HG03520 (cell line): ENCODE results near the gene MAP10.
"Not testable (repeated sequence)": the region's sequence is repeated elsewhere in the genome, so short reads cannot be mapped to it uniquely, and the experiment has no call there.

Experiments used
- ATAC-seq: cut with Tn5 transposase; IDR thresholded peaks from one replicate; pipeline ENCODE4 v1.9.1; 2021; ENCODE audit warnings: mild to moderate bottlenecking, moderate library complexity; ENCODE audit not compliant: unreplicated experiment

MAP10 gene

GRCh38 chr1:232805269-232806185, at the start of gene MAP10:
MAP10 (plus strand) TSS chr1:232805416; CDS start chr1:232805450, 34 bp downstream.
- peak; percentile 87 for ATAC-seq

DNA sequence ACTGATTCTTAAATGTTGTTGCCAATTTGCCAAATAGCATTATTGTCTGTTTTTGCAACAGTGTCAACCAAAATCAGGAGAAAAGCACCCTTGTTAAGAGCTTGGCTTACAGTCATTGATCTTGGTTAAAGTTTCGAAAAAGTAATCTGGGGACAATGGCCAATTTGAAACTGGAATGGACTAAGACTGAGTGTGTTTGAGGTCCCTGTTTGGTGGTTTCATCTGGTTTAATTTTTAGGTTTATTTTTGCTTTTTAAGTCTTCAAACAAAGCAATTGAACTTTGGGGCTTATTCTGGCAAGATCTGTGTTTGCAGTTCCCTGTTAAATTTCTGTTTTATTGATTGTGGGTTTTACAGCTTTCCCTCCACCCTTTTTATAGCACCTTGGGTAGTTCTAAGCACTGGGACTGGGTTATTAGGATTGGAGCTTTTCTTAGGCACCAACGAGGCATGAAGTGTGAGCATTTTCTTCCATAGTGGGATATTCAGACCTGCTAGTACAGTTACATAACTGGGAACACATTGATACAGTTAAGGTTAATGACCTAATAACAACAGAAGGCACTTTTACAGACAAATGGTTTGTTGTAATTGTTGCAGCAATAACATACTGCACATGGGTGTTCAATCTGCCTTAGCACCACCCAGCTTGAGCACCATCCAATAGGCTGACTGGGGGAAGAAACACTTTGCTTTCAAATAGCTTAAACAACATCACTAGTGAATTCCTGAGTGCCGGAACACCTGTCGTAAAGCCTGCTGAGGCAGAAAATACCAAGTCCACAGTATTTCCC, 40.6 kb upstream of the MAP10 start:
- no peak for ATAC-seq

DNA sequence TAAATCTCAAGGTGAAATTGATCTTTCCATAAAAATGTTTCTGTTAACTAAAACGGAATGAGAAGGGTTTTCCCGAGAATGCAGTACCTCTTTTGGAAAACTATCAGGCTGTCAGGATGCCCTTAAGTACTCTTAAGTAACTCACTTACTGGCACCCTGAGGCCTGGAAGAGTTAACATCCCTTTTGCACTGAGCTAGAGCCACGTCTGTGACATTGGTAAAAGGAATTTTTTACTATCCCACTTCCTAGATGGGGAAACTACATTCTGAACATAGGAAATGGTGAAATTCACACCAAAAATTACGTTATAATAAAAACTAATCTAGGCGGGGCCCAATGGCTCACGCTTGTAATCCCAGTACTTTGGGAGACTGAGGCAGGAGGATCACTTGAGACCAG, 39.7 kb upstream of the MAP10 start:
- ATAC-seq: no peak

- no peak for ATAC-seq
Measured at GRCh38 chr1:232766241-232766890, 38.9 kb upstream of the MAP10 start.

DNA sequence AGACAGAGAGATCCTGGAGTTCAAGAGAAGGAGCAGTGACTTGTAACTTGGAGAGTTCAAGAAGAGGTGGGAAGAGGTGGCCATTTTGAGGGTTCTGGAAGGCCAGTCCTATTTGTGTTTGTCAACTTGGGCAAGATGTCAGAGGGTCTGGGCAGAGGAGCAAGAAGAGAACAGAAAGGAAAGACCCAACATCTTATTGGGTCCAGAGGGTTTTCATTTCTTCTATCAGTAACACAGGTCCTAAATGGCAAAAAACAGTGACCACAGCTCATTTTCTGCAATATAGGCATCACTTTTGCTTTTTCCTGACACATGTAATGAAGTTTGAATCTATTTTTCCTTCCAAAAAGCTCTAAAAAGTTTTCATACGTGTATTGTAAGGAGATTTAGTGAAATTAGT, 38.3 kb upstream of the MAP10 start:
- ATAC-seq: no peak

GRCh38 chr1:232767305-232768074, 37.7 kb upstream of the MAP10 start:
- ATAC-seq: no peak

DNA sequence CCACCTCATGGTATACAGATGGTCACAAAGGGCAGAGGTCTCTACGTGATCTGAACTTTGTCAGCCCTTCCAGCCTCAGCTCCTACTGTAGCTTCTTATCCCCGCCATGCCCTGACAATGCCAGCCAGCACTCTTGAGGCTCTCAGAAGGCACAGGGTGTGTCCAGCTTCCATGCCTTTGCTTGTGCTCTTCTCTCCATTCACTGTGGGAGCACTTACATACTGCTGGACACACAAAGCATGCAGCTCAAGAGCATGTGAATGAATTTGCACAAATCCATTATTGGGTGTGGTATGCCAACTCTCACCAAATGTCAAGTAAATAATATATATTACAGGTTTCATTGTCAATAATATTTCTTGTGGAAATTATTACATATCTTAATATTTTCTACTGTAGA, 36.4 kb upstream of the MAP10 start:
- no peak for ATAC-seq

DNA sequence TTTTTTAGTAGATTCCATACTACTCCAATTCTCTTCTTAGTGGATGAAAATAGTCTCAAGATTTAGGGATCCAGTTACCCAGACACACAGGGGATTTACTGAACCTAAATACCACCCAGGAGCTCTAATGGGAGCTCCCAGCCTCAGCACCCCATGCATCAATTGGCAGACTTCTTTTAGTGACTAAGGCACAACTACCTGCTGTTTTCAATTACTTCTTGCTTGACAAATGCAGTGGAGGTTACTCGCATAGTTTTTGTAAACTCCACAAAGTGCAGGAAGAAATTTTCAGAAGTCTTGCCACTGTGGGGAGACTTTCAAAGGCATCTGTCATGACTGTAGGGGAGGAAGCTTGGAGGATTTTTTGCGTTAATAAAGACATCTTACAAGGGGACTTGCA, 35.5 kb upstream of the MAP10 start:
- ATAC-seq: no peak

DNA sequence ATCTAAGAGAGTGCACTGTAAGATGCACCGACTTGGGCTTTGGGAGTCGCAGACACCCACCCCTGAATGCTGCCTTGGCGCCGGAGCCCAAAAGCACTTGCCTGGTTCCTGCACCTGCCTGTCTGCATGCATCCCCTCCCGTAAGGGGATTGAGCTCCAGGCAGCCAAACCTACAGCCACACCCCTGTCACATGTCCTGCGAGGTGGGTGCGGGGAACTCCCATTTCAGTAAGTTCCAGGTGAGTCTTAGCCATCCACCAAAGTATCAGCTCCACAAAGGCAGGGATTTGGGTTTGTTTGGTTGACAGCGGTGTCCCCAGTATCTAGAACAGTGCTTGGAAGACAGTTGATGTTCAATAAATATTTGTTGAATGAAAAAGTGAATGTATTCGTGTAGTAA, 31.5 kb upstream of the MAP10 start:
- no peak for ATAC-seq

DNA sequence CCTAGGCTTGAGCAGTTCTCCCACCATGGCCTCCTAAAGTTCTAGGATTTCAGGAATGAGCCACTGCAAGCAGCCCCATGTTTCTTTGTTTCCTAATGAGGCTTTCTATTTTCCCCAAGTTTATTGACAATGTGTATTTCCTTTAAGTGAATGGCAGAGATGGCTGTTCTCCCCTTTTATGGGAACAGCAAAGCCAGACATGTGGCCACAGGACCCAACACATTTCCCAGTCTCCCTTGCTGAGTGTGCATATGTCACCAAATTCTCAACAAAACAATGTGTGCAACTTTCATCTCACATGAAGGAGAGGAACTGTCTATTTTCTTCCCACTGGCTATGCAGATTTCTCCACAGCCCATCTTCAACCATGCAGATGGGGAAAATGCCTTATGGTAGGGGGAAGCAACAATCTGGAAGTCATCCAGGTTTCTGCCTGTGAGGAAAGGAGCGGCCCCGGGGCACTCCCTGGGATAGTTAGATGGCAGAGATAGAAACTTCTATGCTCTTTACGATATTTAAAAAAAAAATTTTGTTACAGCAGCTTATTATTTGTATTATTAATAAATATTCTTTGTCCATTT, 28.6 kb upstream of the MAP10 start:
- no peak for ATAC-seq

GRCh38 chr1:232780354-232780753, 24.9 kb upstream of the MAP10 start:
- ATAC-seq: no peak

GRCh38 chr1:232784794-232785193, 20.4 kb upstream of the MAP10 start:
- no peak for ATAC-seq

DNA sequence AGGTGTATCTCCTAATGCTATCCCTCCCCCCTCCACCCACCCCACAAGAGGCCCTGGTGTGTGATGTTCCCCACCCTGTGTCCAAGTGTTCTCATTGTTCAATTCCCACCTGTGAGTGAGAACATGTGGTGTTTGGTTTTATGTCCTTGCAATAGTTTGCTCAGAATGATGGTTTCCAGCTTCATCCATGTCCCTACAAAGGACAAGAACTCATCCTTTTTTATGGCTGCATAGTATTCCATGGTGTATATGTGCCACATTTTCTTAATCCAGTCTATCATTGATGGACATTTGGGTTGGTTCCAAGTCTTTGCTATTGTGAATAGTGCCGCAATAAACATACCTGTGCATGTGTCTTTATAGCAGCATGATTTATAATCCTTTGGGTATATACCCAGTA, 19.6 kb upstream of the MAP10 start:
- ATAC-seq: not testable (repeated sequence)

GRCh38 chr1:232786845-232787455, 18.3 kb upstream of the MAP10 start:
- ATAC-seq: no peak

DNA sequence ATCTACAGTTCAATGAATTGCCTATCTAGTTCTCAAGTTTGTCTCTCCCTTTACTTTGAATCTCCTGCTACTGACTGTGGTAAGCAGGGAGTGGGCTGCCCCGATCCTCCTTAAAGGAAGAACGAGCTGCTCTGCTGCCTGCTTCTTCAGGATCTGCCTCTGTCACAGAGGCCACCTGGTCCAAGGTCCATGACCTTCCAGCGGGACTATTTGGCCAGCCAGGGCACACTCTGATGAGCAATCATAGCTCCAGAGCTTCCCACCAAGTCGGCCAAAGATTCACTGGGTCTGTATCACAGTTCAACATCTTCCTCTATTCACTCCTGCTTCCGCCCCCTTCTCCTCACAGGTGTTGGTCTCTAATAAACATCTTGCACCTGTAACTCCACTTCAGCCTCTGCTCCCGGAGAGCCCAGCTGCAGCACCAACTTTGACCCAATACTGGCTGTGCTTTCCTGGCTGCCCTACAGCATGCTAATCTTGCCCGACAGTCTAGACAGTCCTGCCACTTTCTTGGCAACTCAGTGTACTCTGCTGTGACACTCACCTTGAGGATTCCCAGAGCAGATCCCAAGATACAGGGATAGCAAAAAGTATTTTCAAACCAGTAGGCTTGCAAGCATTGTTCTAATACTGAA, 16.9 kb upstream of the MAP10 start:
- ATAC-seq: no peak

GRCh38 chr1:232789651-232790050, 15.6 kb upstream of the MAP10 start:
- no peak for ATAC-seq

DNA sequence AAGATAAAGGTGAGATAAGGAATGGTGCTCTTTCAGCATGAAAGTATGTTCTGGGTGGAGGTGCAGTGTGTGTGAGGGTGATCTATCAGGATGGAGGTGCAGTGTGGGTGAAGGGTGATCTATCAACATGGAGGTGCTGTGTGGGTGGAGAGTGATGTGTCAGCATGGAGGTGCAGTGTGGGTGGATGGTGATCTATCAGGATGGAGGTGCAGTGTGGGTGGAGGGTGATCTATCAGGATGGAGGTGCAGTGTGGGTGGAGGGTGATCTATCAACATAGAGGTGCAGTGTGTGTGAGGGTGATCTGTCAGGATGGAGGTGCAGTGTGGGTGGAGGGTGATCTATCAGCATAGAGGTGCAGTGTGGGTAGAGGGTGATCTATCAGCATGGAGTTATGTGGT, 12.3 kb upstream of the MAP10 start:
- no peak for ATAC-seq

DNA sequence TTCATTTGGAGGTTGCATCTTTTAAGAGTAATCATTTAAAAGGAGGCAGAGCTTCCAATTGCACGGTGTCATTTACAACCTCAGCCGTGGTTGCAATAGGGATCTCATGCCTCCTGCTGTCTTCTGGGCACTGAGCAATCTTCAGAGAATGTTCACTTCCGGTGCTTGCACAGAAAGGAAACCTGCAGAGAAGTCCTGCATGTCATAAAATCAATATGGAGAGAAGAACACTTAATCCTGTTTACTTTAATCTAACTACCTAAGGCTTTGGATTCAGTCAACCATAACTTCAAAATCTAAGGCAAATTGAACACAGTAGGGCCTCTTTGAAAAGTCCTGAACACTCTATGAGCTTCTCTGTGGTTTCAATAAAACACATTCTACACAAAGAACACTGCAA, 11.3 kb upstream of the MAP10 start:
- ATAC-seq: no peak

DNA sequence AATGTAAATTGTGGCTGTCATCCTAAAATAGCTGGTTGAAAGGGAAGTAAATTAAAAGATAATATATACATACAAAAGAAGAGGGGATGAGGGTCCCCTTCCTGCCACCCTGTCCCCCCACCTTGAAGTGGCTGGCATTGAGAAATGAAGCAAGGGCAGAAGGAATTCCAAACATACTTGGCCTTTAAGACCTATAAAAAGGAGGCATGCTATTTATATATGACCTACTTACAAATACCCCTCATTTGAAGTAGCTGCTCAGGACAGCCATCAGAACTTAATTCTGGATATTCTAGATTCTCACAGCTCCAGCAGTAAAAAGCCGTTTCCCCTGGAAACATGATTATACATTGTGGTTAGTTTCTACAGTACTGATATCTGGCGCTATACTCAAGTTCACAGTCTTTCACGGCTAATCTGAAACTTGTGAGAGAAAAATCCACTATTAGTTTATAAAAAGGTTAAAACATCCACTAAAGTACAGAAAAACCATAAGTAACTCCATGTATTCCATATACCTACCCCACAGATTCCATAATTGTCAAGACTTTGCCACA, 9.6 kb upstream of the MAP10 start:
- no peak for ATAC-seq
